ENCODE results near the gene KRT5. TPM values are rescaled to one million over a fixed set of nuclear protein-coding genes. Genes with fewer than 3 reads are reported as not detected.

The KRT5 gene
- total and polyA plus RNA-seq, 2 donors, result 31.2 to 55.4 TPM

GRCh38 chr12:52521568-52522266 lies 1.5 kb upstream of the KRT5 start:
- Histone ChIP-seq H3K27ac (ENCODE audit: low read depth) (no peak overlapping the region), H3K4me1 (ENCODE audit: insufficient read depth) (no peaks in the 10 kb centered on the region), H3K36me3 (ENCODE audit: insufficient read depth) (no peaks in the 10 kb centered on the region), H3K4me3 (ENCODE audit: low read depth, low read length) (no peak overlapping the region)
- 79% methylated on average over 10 of the region's 10 CpGs for WGBS
- DNase-seq (ENCODE audit: extremely low spot score), result no peak

GRCh38 chr12:52521175-52521567 lies 977 bp upstream of the KRT5 start:
- Histone ChIP-seq H3K4me3 (ENCODE audit: low read depth, low read length) (no peak overlapping the region), H3K4me1 (ENCODE audit: insufficient read depth) (no peaks in the 10 kb centered on the region), H3K36me3 (ENCODE audit: insufficient read depth) (no peaks in the 10 kb centered on the region), H3K27ac (ENCODE audit: low read depth) (no peak overlapping the region)
- 81% methylated on average over 10 of the region's 10 CpGs for WGBS
- no peak for DNase-seq (ENCODE audit: extremely low spot score)

- no peaks in the 10 kb centered on the region for H3K4me1 ChIP-seq (ENCODE audit: insufficient read depth)
- H3K4me3 ChIP-seq (ENCODE audit: low read depth, low read length), result no peak overlapping the region
- no peak for DNase-seq (ENCODE audit: extremely low spot score)
- H3K36me3 ChIP-seq (ENCODE audit: insufficient read depth), result no peaks in the 10 kb centered on the region
- no peak overlapping the region for H3K27ac ChIP-seq (ENCODE audit: low read depth)
- 83% methylated on average over 3 of the region's 3 CpGs for WGBS
Measured at GRCh38 chr12:52519387-52519703, 849 bp downstream of the KRT5 start.

GRCh38 chr12:52518574-52519386 lies 1.4 kb downstream of the KRT5 start:
- WGBS, result 81% methylated on average over 8 of the region's 8 CpGs
- Histone ChIP-seq H3K36me3 (ENCODE audit: insufficient read depth) (no peaks in the 10 kb centered on the region), H3K4me1 (ENCODE audit: insufficient read depth) (no peaks in the 10 kb centered on the region), H3K27ac (ENCODE audit: low read depth) (no peak overlapping the region), H3K4me3 (ENCODE audit: low read depth, low read length) (no peak overlapping the region)
- DNase-seq (ENCODE audit: extremely low spot score), result no peak

GRCh38 chr12:52517888-52518287 lies 2.3 kb downstream of the KRT5 start:
- 95% methylated on average over 5 of the region's 5 CpGs for WGBS
- no peak overlapping the region for H3K27ac ChIP-seq (ENCODE audit: low read depth)
- H3K36me3 ChIP-seq (ENCODE audit: insufficient read depth), result no peaks in the 10 kb centered on the region
- no peaks in the 10 kb centered on the region for H3K4me1 ChIP-seq (ENCODE audit: insufficient read depth)
- no peak overlapping the region for H3K4me3 ChIP-seq (ENCODE audit: low read depth, low read length)
- DNase-seq (ENCODE audit: extremely low spot score), result no peak

GRCh38 chr12:52517005-52517835 lies 3.0 kb downstream of the KRT5 start:
- DNase-seq (ENCODE audit: extremely low spot score), result no peak
- 91% methylated on average over 14 of the region's 14 CpGs for WGBS
- Histone ChIP-seq H3K36me3 (ENCODE audit: insufficient read depth) (no peaks in the 10 kb centered on the region), H3K4me1 (ENCODE audit: insufficient read depth) (no peaks in the 10 kb centered on the region), H3K27ac (ENCODE audit: low read depth) (no peak overlapping the region), H3K4me3 (ENCODE audit: low read depth, low read length) (no peak overlapping the region)

GRCh38 chr12:52515927-52516831 lies 4.0 kb downstream of the KRT5 start:
- H3K4me3 ChIP-seq (ENCODE audit: low read depth, low read length), result no peak overlapping the region
- H3K27ac ChIP-seq (ENCODE audit: low read depth), result no peak overlapping the region
- no peaks in the 10 kb centered on the region for H3K4me1 ChIP-seq (ENCODE audit: insufficient read depth)
- WGBS, result 88% methylated on average over 15 of the region's 15 CpGs
- H3K36me3 ChIP-seq (ENCODE audit: insufficient read depth), result no peaks in the 10 kb centered on the region
- DNase-seq (ENCODE audit: extremely low spot score), result no peak

- no peak for DNase-seq (ENCODE audit: extremely low spot score)
- no peak overlapping the region for H3K27ac ChIP-seq (ENCODE audit: low read depth)
Measured at GRCh38 chr12:52515319-52515646, 4.9 kb downstream of the KRT5 start.

GRCh38 chr12:52514471-52515318 lies 5.5 kb downstream of the KRT5 start:
- Histone ChIP-seq H3K36me3 (ENCODE audit: insufficient read depth) (no peaks in the 10 kb centered on the region), H3K4me1 (ENCODE audit: insufficient read depth) (no peaks in the 10 kb centered on the region), H3K27ac (ENCODE audit: low read depth) (no peak overlapping the region), H3K4me3 (ENCODE audit: low read depth, low read length) (no peak overlapping the region)
- DNase-seq (ENCODE audit: extremely low spot score), result no peak
- WGBS, result 95% methylated on average over 14 of the region's 14 CpGs

More at GRCh38 chr12:52515319-52515646, 4.9 kb downstream of the KRT5 start:
- no peak overlapping the region for H3K4me3 ChIP-seq (ENCODE audit: low read depth, low read length)
- WGBS, result 96% methylated on average over 1 of the region's 1 CpG
- H3K4me1 ChIP-seq (ENCODE audit: insufficient read depth), result no peaks in the 10 kb centered on the region
- no peaks in the 10 kb centered on the region for H3K36me3 ChIP-seq (ENCODE audit: insufficient read depth)

GRCh38 chr12:52513736-52514135 lies 6.5 kb downstream of the KRT5 start:
- 92% methylated on average over 6 of the region's 6 CpGs for whole genome bisulfite sequencing
- Histone ChIP-seq H3K4me3 (ENCODE audit: low read depth, low read length) (no peak overlapping the region), H3K36me3 (ENCODE audit: insufficient read depth) (no peaks in the 10 kb centered on the region), H3K27ac (ENCODE audit: low read depth) (no peak overlapping the region), H3K4me1 (ENCODE audit: insufficient read depth) (no peaks in the 10 kb centered on the region)
- no peak for DNase-seq (ENCODE audit: extremely low spot score)

- H3K4me3 ChIP-seq (ENCODE audit: low read depth, low read length), result no peak overlapping the region
- no peak for DNase-seq (ENCODE audit: extremely low spot score)
Measured at GRCh38 chr12:52508211-52508610, 12.0 kb downstream of the KRT5 start.

GRCh38 chr12:52506858-52507715 lies 13.1 kb downstream of the KRT5 start:
- DNase-seq (ENCODE audit: extremely low spot score), result no peak
- H3K27ac ChIP-seq (ENCODE audit: low read depth), result no peak overlapping the region
- 44% methylated on average over 4 of the region's 4 CpGs for WGBS

More at GRCh38 chr12:52508211-52508610, 12.0 kb downstream of the KRT5 start:
- Histone ChIP-seq H3K27ac (ENCODE audit: low read depth) (no peak overlapping the region), H3K36me3 (ENCODE audit: insufficient read depth) (no peaks in the 10 kb centered on the region), H3K4me1 (ENCODE audit: insufficient read depth) (no peaks in the 10 kb centered on the region)
- 87% methylated on average over 5 of the region's 5 CpGs for WGBS

More at GRCh38 chr12:52506858-52507715, 13.1 kb downstream of the KRT5 start:
- Histone ChIP-seq H3K36me3 (ENCODE audit: insufficient read depth) (no peaks in the 10 kb centered on the region), H3K4me3 (ENCODE audit: low read depth, low read length) (no peak overlapping the region), H3K4me1 (ENCODE audit: insufficient read depth) (no peaks in the 10 kb centered on the region)

Data from urinary bladder (tissue), 4 donors.